ENCODE data around the gene RFC4. TPM values are rescaled to one million over a fixed set of nuclear protein-coding genes. Genes with fewer than 3 reads are reported as not detected.

Gene RFC4
- total RNA-seq, 1 donor, result 48.4 TPM

- TF ChIP-seq, protein P1, sequence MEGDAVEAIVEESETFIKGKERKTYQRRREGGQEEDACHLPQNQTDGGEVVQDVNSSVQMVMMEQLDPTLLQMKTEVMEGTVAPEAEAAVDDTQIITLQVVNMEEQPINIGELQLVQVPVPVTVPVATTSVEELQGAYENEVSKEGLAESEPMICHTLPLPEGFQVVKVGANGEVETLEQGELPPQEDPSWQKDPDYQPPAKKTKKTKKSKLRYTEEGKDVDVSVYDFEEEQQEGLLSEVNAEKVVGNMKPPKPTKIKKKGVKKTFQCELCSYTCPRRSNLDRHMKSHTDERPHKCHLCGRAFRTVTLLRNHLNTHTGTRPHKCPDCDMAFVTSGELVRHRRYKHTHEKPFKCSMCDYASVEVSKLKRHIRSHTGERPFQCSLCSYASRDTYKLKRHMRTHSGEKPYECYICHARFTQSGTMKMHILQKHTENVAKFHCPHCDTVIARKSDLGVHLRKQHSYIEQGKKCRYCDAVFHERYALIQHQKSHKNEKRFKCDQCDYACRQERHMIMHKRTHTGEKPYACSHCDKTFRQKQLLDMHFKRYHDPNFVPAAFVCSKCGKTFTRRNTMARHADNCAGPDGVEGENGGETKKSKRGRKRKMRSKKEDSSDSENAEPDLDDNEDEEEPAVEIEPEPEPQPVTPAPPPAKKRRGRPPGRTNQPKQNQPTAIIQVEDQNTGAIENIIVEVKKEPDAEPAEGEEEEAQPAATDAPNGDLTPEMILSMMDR (IDR thresholded peaks at IDR 0.05; ENCODE audit: insufficient read depth, low read length), result no peak
- no peak for DNase-seq (ENCODE audit: low read depth)
- peak overlapping the region; percentile 90 for H3K4me3 ChIP-seq (ENCODE audit: low read depth, low read length)
Measured at GRCh38 chr3:186786922-186787321, 19.4 kb downstream of the RFC4 start.

DNA sequence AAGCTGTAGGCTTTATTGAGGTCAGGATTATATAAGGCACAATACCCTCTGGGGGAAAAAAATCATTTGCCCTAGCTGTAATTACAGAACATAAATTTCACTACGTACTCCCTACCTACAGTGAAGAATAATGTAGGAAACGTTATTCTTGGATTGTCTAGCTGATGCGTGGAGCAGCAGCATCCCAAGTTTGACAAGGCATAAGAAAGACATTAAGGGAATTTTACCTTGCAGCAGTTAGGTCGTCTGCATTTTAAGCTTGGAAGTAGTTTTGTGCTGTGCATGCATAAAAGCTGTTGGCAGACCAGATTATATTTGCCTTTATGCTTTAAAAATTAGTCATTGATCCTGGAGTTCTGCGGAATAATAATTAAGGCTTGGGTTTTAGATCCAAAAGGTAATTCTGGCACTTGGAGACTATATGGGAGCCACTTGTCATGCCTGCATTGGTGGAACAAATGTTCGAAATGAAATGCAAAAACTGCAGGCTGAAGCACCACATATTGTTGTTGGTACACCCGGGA is 20.7 kb downstream of the RFC4 start:
- TF ChIP-seq, protein P1 (IDR thresholded peaks at IDR 0.05; ENCODE audit: insufficient read depth, low read length), result no peak
- DNase-seq (ENCODE audit: low read depth), result peak; percentile 6

DNA sequence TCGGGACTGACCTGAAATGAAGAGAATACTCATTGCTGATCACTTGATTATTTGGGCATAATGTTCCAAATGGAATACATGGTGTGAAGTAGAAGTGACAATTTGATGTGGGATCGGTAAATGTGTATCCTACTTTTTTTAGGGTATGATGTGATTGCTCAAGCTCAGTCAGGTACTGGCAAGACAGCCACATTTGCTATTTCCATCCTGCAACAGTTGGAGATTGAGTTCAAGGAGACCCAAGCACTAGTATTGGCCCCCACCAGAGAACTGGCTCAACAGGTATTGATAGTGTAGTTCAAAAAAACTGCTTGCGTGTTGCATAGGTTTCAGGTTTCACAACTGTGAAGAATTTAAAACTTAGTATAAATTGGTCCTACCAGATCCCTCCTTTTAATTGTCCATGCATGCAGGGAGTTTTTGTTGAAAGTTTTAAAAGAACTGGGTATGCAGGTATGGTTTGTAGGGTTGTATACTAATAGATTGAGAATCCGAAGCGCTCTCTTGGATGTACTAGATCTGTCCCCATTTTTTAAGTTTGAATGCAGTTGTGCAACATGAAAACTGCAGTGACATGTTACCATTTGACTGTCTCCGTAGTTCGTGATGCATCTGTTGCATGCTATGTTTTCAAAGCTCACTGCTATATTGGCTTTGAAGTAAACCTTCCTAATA is 21.3 kb downstream of the RFC4 start:
- TF ChIP-seq, protein P1 (IDR thresholded peaks at IDR 0.05; ENCODE audit: insufficient read depth, low read length), result no peak
- peak overlapping the region; percentile 90 for H3K4me3 ChIP-seq (ENCODE audit: low read depth, low read length)
- peak; percentile 24 for DNase-seq (ENCODE audit: low read depth)

More for the DNA sequence above, 20.7 kb downstream of the RFC4 start:
- peak overlapping the region; percentile 90 for H3K4me3 ChIP-seq (ENCODE audit: low read depth, low read length)

- TF ChIP-seq, protein P1 (IDR thresholded peaks at IDR 0.05; ENCODE audit: insufficient read depth, low read length), result no peak
Measured at GRCh38 chr3:186783731-186784515, 22.4 kb downstream of the RFC4 start.

GRCh38 chr3:186783058-186783730 is 23.1 kb downstream of the RFC4 start, which contains the start of gene EIF4A2:
EIF4A2 (plus strand) TSS chr3:186783577; CDS start chr3:186783611, 34 bp downstream.
- DNase-seq (ENCODE audit: low read depth), result peak; percentile 93
- TF ChIP-seq, protein P1 (IDR thresholded peaks at IDR 0.05; ENCODE audit: insufficient read depth, low read length), result no peak
- H3K4me3 ChIP-seq (ENCODE audit: low read depth, low read length), result peak within 1 kb of the TSS; percentile 90

More at GRCh38 chr3:186783731-186784515, 22.4 kb downstream of the RFC4 start:
- peak overlapping the region; percentile 90 for H3K4me3 ChIP-seq (ENCODE audit: low read depth, low read length)
- DNase-seq (ENCODE audit: low read depth), result peak; percentile 81

GRCh38 chr3:186782542-186783057 is 23.7 kb downstream of the RFC4 start:
- TF ChIP-seq, protein P1 (IDR thresholded peaks at IDR 0.05; ENCODE audit: insufficient read depth, low read length), result no peak
- no peak for DNase-seq (ENCODE audit: low read depth)
- peak overlapping the region; percentile 90 for H3K4me3 ChIP-seq (ENCODE audit: low read depth, low read length)

Data from fibroblast of the aortic adventitia (primary cell).